Body of pancreas (tissue), 4 donors: ENCODE data around the gene NOD2.

Source experiments
- CTCF ChIP-seq, 7 experiments: fragments of 450-650 bp in 4 of 7; fragments of 200-600 bp in 3 of 7; sonication (generic) in 3 of 7; IDR thresholded peaks; one replicate each; pipeline ENCODE4 v1.5.1; 2016 to 2019; ENCODE audit warnings: antibody characterized with exemption in 7 of 7
- POLR2A ChIP-seq, 3 donors: fragments of 450-650 bp; IDR thresholded peaks; one replicate each; pipeline ENCODE4 v1.6.1; 2016; ENCODE audit warnings: antibody characterized with exemption in 3 of 3, mild to moderate bottlenecking in 2 of 3

- TF ChIP-seq CTCF (IDR thresholded peaks at IDR 0.05) (no peak), POLR2A (IDR thresholded peaks at IDR 0.05) (no peak)
Observed at GRCh38 chr16:50743581-50744225, 50.3 kb downstream of the NOD2 start.
